C4-2B (cell line): ENCODE data around the gene SSTR5.

ENCODE experiments used
- H3K27ac ChIP-seq: fragments of 450-650 bp; 2 replicates; pipeline ENCODE4 v1.5.1; 2017
- CTCF ChIP-seq: fragments of 450-650 bp; conservative IDR thresholded peaks from 2 replicates; pipeline ENCODE4 v1.5.1; 2017; ENCODE audit warnings: mild to moderate bottlenecking
- ZFX ChIP-seq: fragments of 450-650 bp; IDR thresholded peaks from 2 replicates; pipeline ENCODE4 v1.6.1; 2017

Gene SSTR5

GRCh38 chr16:1028524-1029258 lies 43.9 kb upstream of the SSTR5 start:
- H3K27ac ChIP-seq, result no peak overlapping the region
- no peak for TF ChIP-seq ZFX
- no peak for TF ChIP-seq CTCF

GRCh38 chr16:1029259-1029545 lies 43.3 kb upstream of the SSTR5 start:
- H3K27ac ChIP-seq, result no peak overlapping the region
- TF ChIP-seq ZFX (no peak), CTCF (no peak)

GRCh38 chr16:1030473-1030901 lies 42.1 kb upstream of the SSTR5 start:
- H3K27ac ChIP-seq, result no peak overlapping the region
- no peak for TF ChIP-seq ZFX
- no peak for TF ChIP-seq CTCF

- H3K27ac ChIP-seq, result no peak overlapping the region
- TF ChIP-seq CTCF (no peak), ZFX (no peak)
Measured at GRCh38 chr16:1031666-1032065, 40.9 kb upstream of the SSTR5 start.

GRCh38 chr16:1032607-1033006 lies 39.9 kb upstream of the SSTR5 start:
- TF ChIP-seq CTCF, result no peak
- no peak for TF ChIP-seq ZFX
- no peak overlapping the region for H3K27ac ChIP-seq

GRCh38 chr16:1033128-1033679 lies 39.3 kb upstream of the SSTR5 start:
- TF ChIP-seq CTCF, result no peak
- TF ChIP-seq ZFX, result no peak
- no peak overlapping the region for H3K27ac ChIP-seq

GRCh38 chr16:1034230-1035065 lies 38.1 kb upstream of the SSTR5 start:
- TF ChIP-seq CTCF (no peak), ZFX (no peak)
- no peak overlapping the region for H3K27ac ChIP-seq
